ENCODE results near the gene IPO5. TPM values are rescaled to one million over a fixed set of nuclear protein-coding genes. Genes with fewer than 3 reads are reported as not detected.

IPO5 gene
- total RNA-seq, 1 donor from 2014 or later = 49.5 TPM

- DNase-seq (ENCODE audit: low spot score in 2 of 2) = no peak
- Histone ChIP-seq H3K9me3 (no peaks in the 10 kb centered on the region), H3K36me3 (no peaks in the 10 kb centered on the region), H3K4me1 (no peaks in the 10 kb centered on the region), H3K4me3 (no peak overlapping the region), H3K27me3 (no peaks in the 10 kb centered on the region), H3K27ac (no peak overlapping the region)
- TF ChIP-seq, protein P1, sequence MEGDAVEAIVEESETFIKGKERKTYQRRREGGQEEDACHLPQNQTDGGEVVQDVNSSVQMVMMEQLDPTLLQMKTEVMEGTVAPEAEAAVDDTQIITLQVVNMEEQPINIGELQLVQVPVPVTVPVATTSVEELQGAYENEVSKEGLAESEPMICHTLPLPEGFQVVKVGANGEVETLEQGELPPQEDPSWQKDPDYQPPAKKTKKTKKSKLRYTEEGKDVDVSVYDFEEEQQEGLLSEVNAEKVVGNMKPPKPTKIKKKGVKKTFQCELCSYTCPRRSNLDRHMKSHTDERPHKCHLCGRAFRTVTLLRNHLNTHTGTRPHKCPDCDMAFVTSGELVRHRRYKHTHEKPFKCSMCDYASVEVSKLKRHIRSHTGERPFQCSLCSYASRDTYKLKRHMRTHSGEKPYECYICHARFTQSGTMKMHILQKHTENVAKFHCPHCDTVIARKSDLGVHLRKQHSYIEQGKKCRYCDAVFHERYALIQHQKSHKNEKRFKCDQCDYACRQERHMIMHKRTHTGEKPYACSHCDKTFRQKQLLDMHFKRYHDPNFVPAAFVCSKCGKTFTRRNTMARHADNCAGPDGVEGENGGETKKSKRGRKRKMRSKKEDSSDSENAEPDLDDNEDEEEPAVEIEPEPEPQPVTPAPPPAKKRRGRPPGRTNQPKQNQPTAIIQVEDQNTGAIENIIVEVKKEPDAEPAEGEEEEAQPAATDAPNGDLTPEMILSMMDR (IDR thresholded peaks at IDR 0.05) = no peak
- intact Hi-C loops (cut with DNase I) = no loop called here
These were observed 19.7 kb upstream of the IPO5 start for GRCh38 chr13:97933776-97934175.

DNA sequence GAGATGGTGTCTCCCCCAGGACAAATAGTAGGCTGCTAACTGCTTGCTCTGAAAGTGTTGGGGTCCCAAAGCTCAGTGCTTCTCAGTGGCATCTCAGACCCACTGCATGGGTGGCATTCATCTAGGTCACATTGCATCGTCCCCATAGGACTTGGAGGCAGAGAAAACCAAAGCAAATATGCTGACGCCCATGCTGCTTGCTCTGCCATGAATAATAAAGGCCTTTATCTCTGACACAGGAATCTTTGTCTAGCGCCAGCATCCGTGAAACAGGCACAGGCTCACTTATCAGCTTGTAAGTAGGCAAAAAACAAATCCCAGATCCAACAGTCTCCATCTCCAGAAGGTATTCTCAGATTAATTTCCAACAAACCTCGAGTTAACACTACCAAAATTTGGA is 18.9 kb upstream of the IPO5 start:
- intact Hi-C loops (cut with DNase I) = no loop called here
- DNase-seq (ENCODE audit: low spot score in 2 of 2) = no peak
- H3K36me3 ChIP-seq = no peaks in the 10 kb centered on the region
- H3K4me3 ChIP-seq = no peak overlapping the region
- no peaks in the 10 kb centered on the region for H3K4me1 ChIP-seq
- H3K9me3 ChIP-seq = no peaks in the 10 kb centered on the region
- no peaks in the 10 kb centered on the region for H3K27me3 ChIP-seq
- TF ChIP-seq, protein P1 (IDR thresholded peaks at IDR 0.05) = no peak
- no peak overlapping the region for H3K27ac ChIP-seq

GRCh38 chr13:97935071-97935470 is 18.4 kb upstream of the IPO5 start:
- DNase-seq (ENCODE audit: low spot score in 2 of 2) = no peak
- no peaks in the 10 kb centered on the region for H3K9me3 ChIP-seq
- H3K36me3 ChIP-seq = no peaks in the 10 kb centered on the region
- no peak overlapping the region for H3K27ac ChIP-seq
- no peaks in the 10 kb centered on the region for H3K4me1 ChIP-seq
- TF ChIP-seq, protein P1 (IDR thresholded peaks at IDR 0.05) = no peak
- intact Hi-C loops (cut with DNase I) = no loop called here
- H3K27me3 ChIP-seq = no peaks in the 10 kb centered on the region
- no peak overlapping the region for H3K4me3 ChIP-seq

GRCh38 chr13:97936036-97936435 is 17.4 kb upstream of the IPO5 start:
- no peaks in the 10 kb centered on the region for H3K36me3 ChIP-seq
- TF ChIP-seq, protein P1 (IDR thresholded peaks at IDR 0.05) = no peak
- no peaks in the 10 kb centered on the region for H3K9me3 ChIP-seq
- no peak for DNase-seq (ENCODE audit: low spot score in 2 of 2)
- no peaks in the 10 kb centered on the region for H3K4me1 ChIP-seq
- H3K27ac ChIP-seq = no peak overlapping the region
- H3K4me3 ChIP-seq = no peak overlapping the region
- H3K27me3 ChIP-seq = no peaks in the 10 kb centered on the region
- intact Hi-C loops (cut with DNase I) = no loop called here

GRCh38 chr13:97938706-97939475 is 14.6 kb upstream of the IPO5 start:
- no peaks in the 10 kb centered on the region for H3K4me1 ChIP-seq
- H3K27ac ChIP-seq = no peak overlapping the region
- H3K27me3 ChIP-seq = no peaks in the 10 kb centered on the region
- TF ChIP-seq, protein P1 (IDR thresholded peaks at IDR 0.05) = no peak
- no peak overlapping the region for H3K4me3 ChIP-seq
- H3K36me3 ChIP-seq = no peaks in the 10 kb centered on the region
- no peak for DNase-seq (ENCODE audit: low spot score in 2 of 2)
- intact Hi-C loops (cut with DNase I) = no loop called here
- H3K9me3 ChIP-seq = no peaks in the 10 kb centered on the region

All from ascending aorta (tissue), 2 donors.